ENCODE results near the gene TNFSF18.

Gene TNFSF18

GRCh38 chr1:173038875-173039554 is 11.7 kb downstream of the TNFSF18 start:
- FAIRE-seq: no peak

GRCh38 chr1:173024543-173024942 is 26.2 kb downstream of the TNFSF18 start:
- no peak for FAIRE-seq

- no peak for FAIRE-seq
These were observed 27.4 kb downstream of the TNFSF18 start for GRCh38 chr1:173023343-173023742.

DNA sequence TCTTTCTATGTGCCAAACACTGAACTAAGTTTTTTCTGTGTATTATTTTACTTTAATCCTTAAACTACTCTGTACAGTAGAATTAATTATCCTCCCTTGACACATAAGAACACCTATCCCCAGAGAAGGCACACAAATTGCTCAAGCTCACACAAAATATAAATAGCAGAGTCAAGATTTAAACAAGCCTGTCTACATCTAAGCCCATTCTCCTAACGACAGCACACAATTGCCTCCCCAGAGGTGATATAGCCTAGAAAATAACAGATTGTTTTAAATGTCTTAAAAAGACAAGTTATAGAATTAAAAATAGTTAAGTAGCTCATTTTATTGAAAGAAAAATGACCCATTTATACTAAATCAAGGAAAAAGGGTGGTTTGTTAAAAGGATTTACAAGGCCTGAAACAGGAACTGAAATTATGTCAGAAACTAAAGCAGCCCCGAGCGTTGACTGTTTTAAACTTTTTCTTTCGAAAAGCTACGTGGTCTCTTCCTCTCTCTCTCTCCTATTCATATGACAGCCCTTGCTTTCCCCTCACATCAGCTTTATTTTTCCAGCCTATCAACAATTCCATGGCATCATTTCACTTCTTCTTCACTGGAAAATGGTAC is 30.5 kb downstream of the TNFSF18 start:
- no peak for FAIRE-seq

DNA sequence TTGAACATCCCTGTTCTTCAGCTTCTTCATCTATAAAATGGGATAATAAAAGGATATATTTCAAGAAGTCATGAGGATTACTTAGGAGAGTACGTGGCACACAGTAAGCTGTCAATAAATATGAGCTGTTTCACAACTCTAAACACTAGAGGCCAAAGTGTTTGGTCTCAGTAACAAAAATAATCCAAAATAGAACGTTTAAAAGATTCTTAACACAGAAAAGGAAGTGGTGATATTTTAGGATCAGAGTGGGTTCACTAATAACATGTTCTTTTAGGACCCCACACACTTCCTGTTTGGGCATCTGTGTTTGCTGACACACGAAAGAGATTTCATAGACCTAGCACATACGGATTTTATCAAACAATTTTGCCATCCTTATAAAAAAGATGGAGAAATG is 32.9 kb downstream of the TNFSF18 start:
- FAIRE-seq: no peak

DNA sequence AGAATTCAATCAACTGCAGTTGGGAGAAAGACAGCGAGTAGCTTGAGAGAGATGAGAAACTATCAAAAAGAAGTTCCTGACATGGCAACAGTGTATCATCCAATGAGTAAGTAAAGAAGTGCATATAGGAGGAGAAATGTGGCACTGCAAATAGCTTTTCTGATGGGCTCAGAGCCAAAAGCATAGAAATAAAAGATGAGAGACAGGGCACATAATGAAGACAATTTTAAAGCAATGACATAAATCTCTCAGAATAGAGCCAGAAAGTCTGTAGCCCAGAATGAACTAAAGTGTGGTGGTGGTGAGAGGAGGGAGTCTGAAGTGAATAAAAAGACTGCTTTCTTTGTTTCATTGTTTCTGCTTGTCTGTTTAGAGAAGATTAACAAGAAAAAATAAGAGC is 34.3 kb downstream of the TNFSF18 start:
- no peak for FAIRE-seq

DNA sequence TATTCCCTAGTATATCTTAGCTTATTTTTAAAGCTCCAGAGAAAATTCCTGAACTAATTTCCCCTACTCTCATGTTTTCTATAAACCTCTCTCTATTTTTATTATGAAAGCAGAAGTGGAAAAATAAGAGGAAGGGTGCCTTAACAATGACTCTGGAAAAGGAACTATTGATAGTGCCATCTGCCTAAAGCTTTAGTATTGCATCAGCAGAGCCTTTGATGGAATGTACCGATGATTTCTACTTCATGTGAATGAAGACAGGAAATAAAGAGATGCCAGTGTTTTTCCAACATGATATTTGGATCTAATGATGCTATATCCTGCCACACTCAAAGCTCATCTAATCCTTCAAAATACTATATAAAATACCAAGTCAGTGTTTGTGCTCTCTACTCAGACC is 35.1 kb downstream of the TNFSF18 start:
- no peak for FAIRE-seq

DNA sequence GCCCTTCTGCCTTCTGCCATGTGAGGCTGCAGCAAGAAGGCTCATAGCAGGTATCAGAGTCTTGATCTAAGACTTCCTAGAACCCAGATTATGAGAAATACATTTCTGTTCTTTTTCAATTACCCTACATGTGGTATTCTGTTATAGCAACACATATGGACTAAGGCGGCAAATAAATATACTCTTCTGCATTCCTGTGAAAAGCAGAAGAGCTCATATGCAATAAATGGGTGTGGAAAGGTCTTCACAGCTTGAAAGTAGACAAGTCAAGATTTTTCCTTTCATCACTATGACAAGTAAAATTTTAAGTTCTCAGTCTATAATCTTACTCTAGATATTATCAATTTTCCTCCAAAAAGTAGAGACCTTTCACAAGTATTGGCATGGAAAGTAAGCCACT is 36.6 kb downstream of the TNFSF18 start:
- no peak for FAIRE-seq

DNA sequence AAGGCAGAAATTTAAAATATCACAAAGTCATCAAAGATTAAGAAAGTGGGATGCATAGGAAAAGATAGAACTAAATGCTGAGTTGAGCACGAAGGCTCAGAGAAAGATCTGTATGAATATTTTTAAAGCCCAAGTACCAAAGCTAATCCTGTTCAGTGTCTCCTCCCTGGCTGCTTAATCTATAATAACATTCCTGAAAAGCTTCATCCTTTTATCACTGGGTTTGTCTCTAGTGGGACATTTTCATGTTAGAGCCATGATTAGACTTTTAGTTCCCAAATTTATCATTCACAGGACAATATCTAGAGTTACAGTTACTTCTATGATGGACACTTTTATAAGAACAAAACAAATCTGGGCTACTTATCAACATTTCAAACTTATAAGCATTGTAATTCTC is 38.6 kb downstream of the TNFSF18 start:
- no peak for FAIRE-seq

- peak; percentile 17 for FAIRE-seq
These were observed 41.1 kb downstream of the TNFSF18 start for GRCh38 chr1:173009597-173009996.

GRCh38 chr1:173005196-173005864 is 45.4 kb downstream of the TNFSF18 start:
- FAIRE-seq: no peak

DNA sequence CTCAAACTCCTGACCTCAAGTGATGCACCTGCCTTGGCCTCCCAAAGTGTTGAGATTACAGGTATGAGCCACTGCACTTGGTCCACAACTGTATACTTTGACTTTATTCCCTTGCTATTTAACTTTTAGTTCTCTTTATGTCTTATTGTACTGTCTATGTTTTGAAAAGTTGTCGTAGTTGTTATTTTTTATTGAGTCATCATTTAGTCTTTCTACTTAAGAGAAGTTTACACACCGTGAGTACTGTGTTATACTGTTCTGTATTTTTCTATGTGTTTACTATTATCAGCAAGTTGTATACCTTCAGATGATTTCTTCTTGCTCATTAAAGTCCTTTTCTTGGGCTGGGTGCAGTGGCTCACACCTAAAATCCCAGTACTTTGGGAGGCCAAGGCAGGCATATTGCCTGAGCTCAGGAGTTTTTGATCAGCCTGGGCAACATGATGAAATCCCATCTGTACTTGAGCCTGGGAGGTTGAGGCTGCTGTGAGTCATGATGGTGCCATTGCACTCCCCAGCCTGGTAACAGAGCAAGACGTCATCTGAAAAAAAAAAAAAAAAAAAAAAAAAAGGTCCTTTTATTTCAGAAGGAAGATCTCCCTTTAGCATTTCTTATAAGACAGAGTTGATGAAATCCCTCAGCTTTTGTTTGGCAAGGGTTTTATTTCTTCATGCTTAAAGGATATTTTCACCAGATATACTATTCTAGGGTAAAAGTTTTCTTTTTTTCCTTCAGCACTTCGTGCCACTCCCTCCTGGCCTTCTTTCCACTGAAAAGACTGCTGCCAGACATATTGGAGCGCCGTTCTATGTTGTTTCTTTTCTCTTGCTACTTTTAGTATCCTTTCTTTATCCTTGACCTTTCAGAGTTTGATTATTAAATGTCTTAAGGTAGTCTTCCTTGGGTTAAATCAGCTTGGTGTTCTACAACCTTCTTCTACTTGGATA is 47.6 kb downstream of the TNFSF18 start:
- FAIRE-seq: peak; percentile 15

DNA sequence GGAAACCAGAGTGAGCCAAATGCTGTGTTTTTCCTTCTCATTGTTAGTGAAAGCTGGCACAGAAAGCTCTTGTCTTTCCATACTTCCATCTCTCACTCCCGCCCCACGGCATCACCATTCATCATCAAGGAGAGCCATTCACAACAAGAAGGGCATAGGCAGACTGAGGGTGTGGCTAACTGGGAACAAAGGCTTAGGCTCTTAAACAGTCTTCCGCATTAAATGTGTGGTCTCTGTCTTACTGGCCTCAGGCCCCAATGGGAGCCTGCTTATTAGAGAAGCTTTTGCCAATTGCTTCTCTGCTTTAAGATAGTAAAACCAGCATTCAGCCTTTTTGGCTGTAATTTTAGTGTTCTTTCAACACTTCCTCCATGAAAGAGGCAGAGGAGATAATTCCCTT is 51.4 kb downstream of the TNFSF18 start:
- FAIRE-seq: no peak

- no peak for FAIRE-seq
These were observed 52.8 kb downstream of the TNFSF18 start for GRCh38 chr1:172997941-172998361.

- no peak for FAIRE-seq
These were observed 57.1 kb downstream of the TNFSF18 start for GRCh38 chr1:172993640-172994039.

- FAIRE-seq: no peak
These were observed 58.9 kb downstream of the TNFSF18 start for GRCh38 chr1:172991674-172992400.

- no peak for FAIRE-seq
These were observed 60.0 kb downstream of the TNFSF18 start for GRCh38 chr1:172990598-172991215.

Measured in TTC549 (cell line).